OCI-M2 (cell line): ENCODE data around the gene SLC23A2.
"Not testable (repeated sequence)": the region's sequence is repeated elsewhere in the genome, so short reads cannot be mapped to it uniquely, and the experiment has no call there.

Experiments used
- DNase-seq: peaks from one replicate; lab custom pipeline; 2025; ENCODE audit not compliant: unreplicated experiment; lab: John Stamatoyannopoulos, UW

The SLC23A2 gene

GRCh38 chr20:4880051-4880450, 121.3 kb downstream of the SLC23A2 start:
- no peak for DNase-seq

GRCh38 chr20:4878099-4878498, 123.2 kb downstream of the SLC23A2 start:
- DNase-seq, result not testable (repeated sequence)

GRCh38 chr20:4876731-4877130, 124.6 kb downstream of the SLC23A2 start:
- no peak for DNase-seq

GRCh38 chr20:4876301-4876700, 125.0 kb downstream of the SLC23A2 start:
- no peak for DNase-seq

- DNase-seq, result no peak
Measured at GRCh38 chr20:4875578-4876067, 125.7 kb downstream of the SLC23A2 start.

- no peak for DNase-seq
Measured at GRCh38 chr20:4873396-4873795, 127.9 kb downstream of the SLC23A2 start.

- no peak for DNase-seq
Measured at GRCh38 chr20:4871486-4871885, 129.8 kb downstream of the SLC23A2 start.

GRCh38 chr20:4870906-4871305, 130.4 kb downstream of the SLC23A2 start:
- DNase-seq, result no peak

GRCh38 chr20:4869290-4870193, 131.8 kb downstream of the SLC23A2 start:
- DNase-seq, result no peak

GRCh38 chr20:4867051-4867450, 134.3 kb downstream of the SLC23A2 start:
- DNase-seq, result no peak

- no peak for DNase-seq
Measured at GRCh38 chr20:4866429-4866828, 134.9 kb downstream of the SLC23A2 start.

- no peak for DNase-seq
Measured at GRCh38 chr20:4864311-4864752, 137.0 kb downstream of the SLC23A2 start.

GRCh38 chr20:4862661-4863060, 138.6 kb downstream of the SLC23A2 start:
- no peak for DNase-seq

GRCh38 chr20:4861961-4862360, 139.3 kb downstream of the SLC23A2 start:
- no peak for DNase-seq

GRCh38 chr20:4858000-4858399, 143.3 kb downstream of the SLC23A2 start:
- DNase-seq, result no peak

- no peak for DNase-seq
Measured at GRCh38 chr20:4856022-4856755, 145.1 kb downstream of the SLC23A2 start.

- no peak for DNase-seq
Measured at GRCh38 chr20:4855555-4855954, 145.8 kb downstream of the SLC23A2 start.

GRCh38 chr20:4855097-4855496, 146.2 kb downstream of the SLC23A2 start:
- DNase-seq, result no peak

- no peak for DNase-seq
Measured at GRCh38 chr20:4854561-4854901, 146.8 kb downstream of the SLC23A2 start.

- DNase-seq, result no peak
Measured at GRCh38 chr20:4853757-4854560, 147.4 kb downstream of the SLC23A2 start.

- no peak for DNase-seq
Measured at GRCh38 chr20:4853004-4853403, 148.3 kb downstream of the SLC23A2 start.
